Keratinocyte (primary cell): Measurements from ENCODE around the gene SPATA16. TPM values are rescaled to one million over a fixed set of nuclear protein-coding genes. Genes with fewer than 3 reads are reported as not detected.

Source experiments
- DNase-seq: peaks from one replicate; pipeline ENCODE4 v3.0.0-alpha.2; 2011; ENCODE audit warnings: low read depth, missing footprints, low spot score
- FAIRE-seq: peaks from 2 replicates; lab custom pipeline; 2011; peaks lifted over from hg19 to GRCh38; lab: Jason Lieb, UNC
- H2AFZ ChIP-seq: 2 replicates; pipeline ENCODE4 v1.6.0; 2012; ENCODE audit warnings: low read length, control low read depth, inconsistent platforms; ENCODE audit not compliant: control insufficient read depth
- H3K27ac ChIP-seq: 2 replicates; pipeline ENCODE4 v1.5.1; 2011; ENCODE audit warnings: low read length; ENCODE audit not compliant: control insufficient read depth, insufficient read depth
- H3K27me3 ChIP-seq: 3 replicates; pipeline ENCODE4 v1.6.0; 2011; ENCODE audit warnings: low read length; ENCODE audit not compliant: control insufficient read depth, insufficient read depth; ENCODE audit errors: extremely low read depth
- H3K36me3 ChIP-seq, 2 experiments: 2 replicates in 1 of 2; 3 replicates in 1 of 2; pipeline ENCODE4 v1.5.1; 2011; ENCODE audit warnings: low read length in 2 of 2, mild to moderate bottlenecking in 1 of 2; ENCODE audit not compliant: control insufficient read depth in 2 of 2, insufficient read depth in 2 of 2; ENCODE audit errors: extremely low read depth in 1 of 2
- H3K4me1 ChIP-seq: 3 replicates; pipeline ENCODE4 v1.5.1; 2011; ENCODE audit warnings: low read length; ENCODE audit not compliant: control insufficient read depth, insufficient read depth; ENCODE audit errors: extremely low read depth
- H3K4me2 ChIP-seq: 3 replicates; pipeline ENCODE4 v1.6.0; 2011; ENCODE audit warnings: low read depth, low read length; ENCODE audit not compliant: control insufficient read depth, insufficient read depth; ENCODE audit errors: extremely low read depth
- H3K4me3 ChIP-seq, 3 experiments: fragments of 200-600 bp in 1 of 3; sonication (generic) in 1 of 3; 2 replicates in 2 of 3; 3 replicates in 1 of 3; pipeline ENCODE4 v1.5.1; 2011 to 2016; ENCODE audit warnings: low read length in 3 of 3, mild to moderate bottlenecking in 3 of 3, control low read depth in 2 of 3, inconsistent platforms in 1 of 3, low read depth in 1 of 3, mixed read lengths in 1 of 3, mixed run types in 1 of 3, moderate library complexity in 1 of 3; ENCODE audit not compliant: control insufficient read depth in 2 of 3, insufficient read depth in 2 of 3; ENCODE audit errors: extremely low read depth in 1 of 3
- H3K79me2 ChIP-seq: 2 replicates; pipeline ENCODE4 v1.6.0; 2012; ENCODE audit warnings: low read length; ENCODE audit not compliant: control insufficient read depth, insufficient read depth
- H3K9ac ChIP-seq: 3 replicates; pipeline ENCODE4 v1.6.0; 2011; ENCODE audit warnings: low read length; ENCODE audit not compliant: control insufficient read depth, insufficient read depth; ENCODE audit errors: extremely low read depth
- H3K9me1 ChIP-seq: 3 replicates; pipeline ENCODE4 v1.6.0; 2011; ENCODE audit warnings: low read length; ENCODE audit not compliant: control insufficient read depth, insufficient read depth; ENCODE audit errors: extremely low read depth
- H3K9me3 ChIP-seq: 2 replicates; pipeline ENCODE4 v1.5.1; 2012; ENCODE audit warnings: low read depth, low read length; ENCODE audit not compliant: control insufficient read depth
- H4K20me1 ChIP-seq: 3 replicates; pipeline ENCODE4 v1.6.0; 2011; ENCODE audit warnings: low read length; ENCODE audit not compliant: control insufficient read depth, insufficient read depth; ENCODE audit errors: extremely low read depth
- EZH2 ChIP-seq: IDR thresholded peaks from one replicate; pipeline ENCODE4 v1.6.1; 2012; ENCODE audit warnings: inconsistent platforms, mild to moderate bottlenecking, low read length, moderate library complexity
- dilution Hi-C: fragments of 300-500 bp; cut with MboI; formaldehyde crosslinking; loops from one replicate; pipeline ENCODE4 v1.7.0; 2020; ENCODE audit warnings: low sequenced_read_pairs; ENCODE audit not compliant: extremely low pct_ligation_motif_present
- polyA plus RNA-seq, 5 experiments: library from polyadenylated mRNA; depleted of rRNA in 3 of 5; stranded (reverse) in 3 of 5; stranded (forward) in 1 of 5; unstranded in 1 of 5; fragments of >200 nt; gene quantifications; 1 replicate in 1 of 5; 2 replicates in 3 of 5; 3 replicates in 1 of 5; pipeline versions ENCODE4 v1.2.1 to v1.2.3, GENCODE V29; 2011 to 2012; ENCODE audit warnings: missing spikeins in 2 of 5, low read depth in 1 of 5, low replicate concordance in 1 of 5
- TF ChIP-seq, protein P1 (sequence below), 3 experiments: IDR thresholded peaks in 1 of 3; conservative IDR thresholded peaks in 1 of 3; optimal IDR thresholded peaks in 1 of 3; 2 replicates in 2 of 3; 3 replicates in 1 of 3; pipeline versions ENCODE3 to v1.5.1; 2011; ENCODE audit warnings: low read length in 3 of 3, mild to moderate bottlenecking in 3 of 3, moderate library complexity in 2 of 3, control low read depth in 1 of 3, inconsistent platforms in 1 of 3; ENCODE audit not compliant: insufficient read depth in 2 of 3; ENCODE audit errors: extremely low read depth in 1 of 3

The SPATA16 gene
- polyA plus RNA-seq, 1 donor (not counting 4 experiments of a cell fraction or from before 2014, with no cell fraction given): not detected

DNA sequence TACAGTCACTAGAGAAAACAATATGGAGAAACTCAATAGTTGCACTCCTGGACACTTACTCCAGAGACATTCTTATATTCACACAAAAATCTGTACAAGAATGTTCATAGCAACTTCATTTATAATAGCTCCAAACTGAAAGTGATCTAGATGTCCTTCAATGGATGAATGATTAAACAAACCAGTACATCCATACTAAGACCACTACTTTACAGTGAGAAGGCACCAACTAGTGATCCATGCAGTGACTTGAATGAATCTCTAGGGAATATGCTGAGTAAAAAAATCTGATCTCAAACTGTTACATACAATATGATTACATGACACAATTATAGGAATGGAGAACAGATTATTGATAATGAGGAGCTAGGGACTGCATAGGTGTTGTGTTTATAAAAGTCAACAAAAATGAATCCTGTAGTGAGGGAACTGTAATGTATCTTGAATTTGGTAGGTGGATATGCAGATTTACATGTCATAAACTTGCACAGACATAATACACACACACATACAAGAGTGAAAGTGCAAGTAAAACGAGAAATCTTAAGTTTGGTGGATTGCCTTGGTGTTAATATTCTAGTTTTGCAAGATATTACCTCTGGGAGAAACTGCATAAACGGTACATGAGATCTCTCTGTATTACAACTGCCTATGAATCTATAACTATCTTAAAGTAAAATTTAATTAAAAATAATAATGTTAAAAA is 85.7 kb downstream of the SPATA16 start:
- H2AFZ ChIP-seq: no peak overlapping the region
- H4K20me1 ChIP-seq: no peaks in the 10 kb centered on the region
- no peak overlapping the region for H3K27ac ChIP-seq
- DNase-seq (no peak), FAIRE-seq (no peak)
- H3K4me2 ChIP-seq: no peak overlapping the region
- H3K27me3 ChIP-seq: no peaks in the 10 kb centered on the region
- no peaks in the 10 kb centered on the region for H3K36me3 ChIP-seq
- H3K79me2 ChIP-seq: no peaks in the 10 kb centered on the region
- H3K9me1 ChIP-seq: no peaks in the 10 kb centered on the region
- dilution Hi-C loops: no loop called here
- no peaks in the 10 kb centered on the region for H3K9me3 ChIP-seq
- no peak for TF ChIP-seq EZH2
- TF ChIP-seq, protein P1, sequence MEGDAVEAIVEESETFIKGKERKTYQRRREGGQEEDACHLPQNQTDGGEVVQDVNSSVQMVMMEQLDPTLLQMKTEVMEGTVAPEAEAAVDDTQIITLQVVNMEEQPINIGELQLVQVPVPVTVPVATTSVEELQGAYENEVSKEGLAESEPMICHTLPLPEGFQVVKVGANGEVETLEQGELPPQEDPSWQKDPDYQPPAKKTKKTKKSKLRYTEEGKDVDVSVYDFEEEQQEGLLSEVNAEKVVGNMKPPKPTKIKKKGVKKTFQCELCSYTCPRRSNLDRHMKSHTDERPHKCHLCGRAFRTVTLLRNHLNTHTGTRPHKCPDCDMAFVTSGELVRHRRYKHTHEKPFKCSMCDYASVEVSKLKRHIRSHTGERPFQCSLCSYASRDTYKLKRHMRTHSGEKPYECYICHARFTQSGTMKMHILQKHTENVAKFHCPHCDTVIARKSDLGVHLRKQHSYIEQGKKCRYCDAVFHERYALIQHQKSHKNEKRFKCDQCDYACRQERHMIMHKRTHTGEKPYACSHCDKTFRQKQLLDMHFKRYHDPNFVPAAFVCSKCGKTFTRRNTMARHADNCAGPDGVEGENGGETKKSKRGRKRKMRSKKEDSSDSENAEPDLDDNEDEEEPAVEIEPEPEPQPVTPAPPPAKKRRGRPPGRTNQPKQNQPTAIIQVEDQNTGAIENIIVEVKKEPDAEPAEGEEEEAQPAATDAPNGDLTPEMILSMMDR (optimal IDR thresholded peaks at IDR 0.05 in 1 of 3, IDR thresholded peaks at IDR 0.05 in 1 of 3, conservative IDR thresholded peaks at IDR 0.05 in 1 of 3; ENCODE audit: extremely low read depth in 1 of 3, insufficient read depth in 2 of 3, low read length in 3 of 3): no peak
- H3K4me1 ChIP-seq: no peaks in the 10 kb centered on the region
- H3K9ac ChIP-seq: no peak overlapping the region
- H3K4me3 ChIP-seq: no peak overlapping the region

- no peaks in the 10 kb centered on the region for H3K36me3 ChIP-seq
- no peak overlapping the region for H2AFZ ChIP-seq
- H3K4me3 ChIP-seq: no peak overlapping the region
- no peaks in the 10 kb centered on the region for H4K20me1 ChIP-seq
- H3K4me1 ChIP-seq: no peaks in the 10 kb centered on the region
- DNase-seq (no peak), FAIRE-seq (no peak)
- H3K9me3 ChIP-seq: no peaks in the 10 kb centered on the region
- H3K27me3 ChIP-seq: no peaks in the 10 kb centered on the region
- no peaks in the 10 kb centered on the region for H3K79me2 ChIP-seq
- dilution Hi-C loops: no loop called here
- no peak overlapping the region for H3K9ac ChIP-seq
- no peaks in the 10 kb centered on the region for H3K9me1 ChIP-seq
- TF ChIP-seq EZH2: no peak
- TF ChIP-seq, protein P1 (optimal IDR thresholded peaks at IDR 0.05 in 1 of 3, IDR thresholded peaks at IDR 0.05 in 1 of 3, conservative IDR thresholded peaks at IDR 0.05 in 1 of 3; ENCODE audit: extremely low read depth in 1 of 3, insufficient read depth in 2 of 3, low read length in 3 of 3): no peak
- no peak overlapping the region for H3K27ac ChIP-seq
- H3K4me2 ChIP-seq: no peak overlapping the region
Measured at GRCh38 chr3:173049360-173049759, 91.7 kb downstream of the SPATA16 start.
